Measurements from ENCODE around the gene SAMD14.

SAMD14 gene

GRCh38 chr17:50143461-50144176, 13.7 kb upstream of the SAMD14 start:
- Histone ChIP-seq H2BK120ac (ENCODE audit: low read depth, low read length) (no peak overlapping the region), H3K18ac (ENCODE audit: low read depth in 1 of 2, low read length in 2 of 2) (no peak overlapping the region), H2AK5ac (ENCODE audit: low read length, severe bottlenecking) (no peak overlapping the region), H2BK12ac (ENCODE audit: low read length in 2 of 2) (no peak overlapping the region), H4K91ac (ENCODE audit: low read length) (no peak overlapping the region), H2AFZ (ENCODE audit: low read depth, low read length) (no peak overlapping the region), H3K79me1 (replicated peaks; ENCODE audit: low read length, poor library complexity, severe bottlenecking) (peaks cover 36% of the 10 kb centered on the region), H2BK5ac (ENCODE audit: low read depth, low read length, poor library complexity, severe bottlenecking) (no peak overlapping the region), H3K27me3 (ENCODE audit: control insufficient read depth in 1 of 2, insufficient read depth in 1 of 2, low read length in 2 of 2) (no peaks in the 10 kb centered on the region), H3K9me3 (ENCODE audit: control insufficient read depth, low read length) (peaks cover 4% of the 10 kb centered on the region), H3K14ac (ENCODE audit: low read length in 2 of 2) (no peak overlapping the region), H3K9ac (ENCODE audit: low read length) (no peak overlapping the region), H3K4me1 (ENCODE audit: control insufficient read depth, insufficient read depth, low read depth, low read length) (peaks cover 42% of the 10 kb centered on the region), H3K4me2 (ENCODE audit: low read length, poor library complexity, severe bottlenecking) (no peak overlapping the region), H4K8ac (ENCODE audit: low read length) (no peak overlapping the region), H2BK15ac (ENCODE audit: low read depth, poor library complexity, severe bottlenecking) (no peak overlapping the region), H3K23ac (ENCODE audit: low read length in 2 of 2) (no peak overlapping the region), H3K36me3 (ENCODE audit: control insufficient read depth in 1 of 2, insufficient read depth in 2 of 2, low read depth in 1 of 2, low read length in 2 of 2) (peaks cover 64 to 86% of the 10 kb centered on the region in 2 experiments), H3K27ac (ENCODE audit: low read length, poor library complexity, severe bottlenecking) (no peak overlapping the region), H3K4ac (ENCODE audit: low read depth in 1 of 2, low read length in 2 of 2) (no peak overlapping the region), H3K4me3 (ENCODE audit: insufficient read depth in 1 of 2, low read depth in 1 of 2, low read length in 2 of 2) (no peak overlapping the region)
- WGBS, result 98% methylated on average over 19 of the region's 20 CpGs
- DNase-seq, result no peak

GRCh38 chr17:50141745-50142110, 11.8 kb upstream of the SAMD14 start:
- Histone ChIP-seq H3K79me1 (replicated peaks; ENCODE audit: low read length, poor library complexity, severe bottlenecking) (peaks cover 51% of the 10 kb centered on the region), H2BK12ac (ENCODE audit: low read length in 2 of 2) (no peak overlapping the region), H3K4me3 (ENCODE audit: insufficient read depth in 1 of 2, low read depth in 1 of 2, low read length in 2 of 2) (no peak overlapping the region), H3K9me3 (ENCODE audit: control insufficient read depth, low read length) (peaks cover 4% of the 10 kb centered on the region), H4K91ac (ENCODE audit: low read length) (no peak overlapping the region), H2AK5ac (ENCODE audit: low read length, severe bottlenecking) (no peak overlapping the region), H3K23ac (ENCODE audit: low read length in 2 of 2) (no peak overlapping the region), H3K4ac (ENCODE audit: low read depth in 1 of 2, low read length in 2 of 2) (no peak overlapping the region), H3K4me1 (ENCODE audit: control insufficient read depth, insufficient read depth, low read depth, low read length) (peaks cover 25% of the 10 kb centered on the region), H2AFZ (ENCODE audit: low read depth, low read length) (no peak overlapping the region), H3K18ac (ENCODE audit: low read depth in 1 of 2, low read length in 2 of 2) (no peak overlapping the region), H3K14ac (ENCODE audit: low read length in 2 of 2) (no peak overlapping the region), H4K8ac (ENCODE audit: low read length) (no peak overlapping the region), H3K4me2 (ENCODE audit: low read length, poor library complexity, severe bottlenecking) (no peak overlapping the region), H2BK5ac (ENCODE audit: low read depth, low read length, poor library complexity, severe bottlenecking) (no peak overlapping the region), H3K36me3 (ENCODE audit: control insufficient read depth in 1 of 2, insufficient read depth in 2 of 2, low read depth in 1 of 2, low read length in 2 of 2) (peaks cover 83 to 99% of the 10 kb centered on the region in 2 experiments), H2BK120ac (ENCODE audit: low read depth, low read length) (no peak overlapping the region), H3K27me3 (ENCODE audit: control insufficient read depth in 1 of 2, insufficient read depth in 1 of 2, low read length in 2 of 2) (no peaks in the 10 kb centered on the region), H2BK15ac (ENCODE audit: low read depth, poor library complexity, severe bottlenecking) (no peak overlapping the region), H3K9ac (ENCODE audit: low read length) (no peak overlapping the region), H3K27ac (ENCODE audit: low read length, poor library complexity, severe bottlenecking) (no peak overlapping the region)
- DNase-seq, result no peak
- WGBS, result 96% methylated on average over 8 of the region's 8 CpGs

GRCh38 chr17:50141026-50141744, 11.2 kb upstream of the SAMD14 start:
- H4K91ac ChIP-seq (ENCODE audit: low read length), result no peak overlapping the region
- H2BK12ac ChIP-seq (ENCODE audit: low read length in 2 of 2), result no peak overlapping the region
- H3K14ac ChIP-seq (ENCODE audit: low read length in 2 of 2), result no peak overlapping the region
- H3K4me2 ChIP-seq (ENCODE audit: low read length, poor library complexity, severe bottlenecking), result no peak overlapping the region
- 98% methylated on average over 15 of the region's 16 CpGs for WGBS
- no peak overlapping the region for H2BK5ac ChIP-seq (ENCODE audit: low read depth, low read length, poor library complexity, severe bottlenecking)
- no peak overlapping the region for H2BK120ac ChIP-seq (ENCODE audit: low read depth, low read length)
- H3K4ac ChIP-seq (ENCODE audit: low read depth in 1 of 2, low read length in 2 of 2), result no peak overlapping the region
- no peak overlapping the region for H3K9ac ChIP-seq (ENCODE audit: low read length)
- H3K23ac ChIP-seq (ENCODE audit: low read length in 2 of 2), result no peak overlapping the region
- no peak overlapping the region for H2AK5ac ChIP-seq (ENCODE audit: low read length, severe bottlenecking)
- peaks cover 4% of the 10 kb centered on the region for H3K9me3 ChIP-seq (ENCODE audit: control insufficient read depth, low read length)
- no peak overlapping the region for H3K4me3 ChIP-seq (ENCODE audit: insufficient read depth in 1 of 2, low read depth in 1 of 2, low read length in 2 of 2)
- no peak overlapping the region for H4K8ac ChIP-seq (ENCODE audit: low read length)
- DNase-seq, result no peak
- H3K4me1 ChIP-seq (ENCODE audit: control insufficient read depth, insufficient read depth, low read depth, low read length), result peaks cover 20% of the 10 kb centered on the region
- peaks cover 54% of the 10 kb centered on the region for H3K79me1 ChIP-seq (replicated peaks; ENCODE audit: low read length, poor library complexity, severe bottlenecking)
- no peak overlapping the region for H2AFZ ChIP-seq (ENCODE audit: low read depth, low read length)
- H2BK15ac ChIP-seq (ENCODE audit: low read depth, poor library complexity, severe bottlenecking), result no peak overlapping the region
- H3K27ac ChIP-seq (ENCODE audit: low read length, poor library complexity, severe bottlenecking), result no peak overlapping the region
- H3K36me3 ChIP-seq (ENCODE audit: control insufficient read depth in 1 of 2, insufficient read depth in 2 of 2, low read depth in 1 of 2, low read length in 2 of 2), result peaks cover 89 to 99% of the 10 kb centered on the region in 2 experiments
- H3K27me3 ChIP-seq (ENCODE audit: control insufficient read depth in 1 of 2, insufficient read depth in 1 of 2, low read length in 2 of 2), result no peaks in the 10 kb centered on the region
- no peak overlapping the region for H3K18ac ChIP-seq (ENCODE audit: low read depth in 1 of 2, low read length in 2 of 2)

Data from mesenchymal stem cell (in vitro differentiated cells and primary cell).